22Rv1 (cell line): ENCODE data around the gene GPC6.

ENCODE experiments used
- H3K27ac ChIP-seq: fragments of 450-650 bp; 2 replicates; pipeline ENCODE4 v1.5.1; 2017
- CTCF ChIP-seq: fragments of 450-650 bp; IDR thresholded peaks from 2 replicates; pipeline ENCODE4 v1.5.1; 2017; ENCODE audit warnings: mild to moderate bottlenecking
- ZFX ChIP-seq: fragments of 450-650 bp; IDR thresholded peaks from 2 replicates; pipeline ENCODE4 v1.6.1; 2017; ENCODE audit warnings: antibody characterized with exemption, borderline replicate concordance

The GPC6 gene

GRCh38 chr13:93984876-93985275 lies 758.3 kb downstream of the GPC6 start:
- TF ChIP-seq CTCF (no peak), ZFX (no peak)
- H3K27ac ChIP-seq: no peak overlapping the region

GRCh38 chr13:93987458-93987857 lies 760.9 kb downstream of the GPC6 start:
- H3K27ac ChIP-seq: no peak overlapping the region
- no peak for TF ChIP-seq CTCF
- no peak for TF ChIP-seq ZFX

- TF ChIP-seq CTCF (no peak), ZFX (no peak)
- no peak overlapping the region for H3K27ac ChIP-seq
Measured at GRCh38 chr13:93991569-93991968, 765.0 kb downstream of the GPC6 start.

- no peak overlapping the region for H3K27ac ChIP-seq
- TF ChIP-seq ZFX: no peak
- TF ChIP-seq CTCF: no peak
Measured at GRCh38 chr13:93996481-93996880, 769.9 kb downstream of the GPC6 start.

- H3K27ac ChIP-seq: no peak overlapping the region
- TF ChIP-seq ZFX (no peak), CTCF (no peak)
Measured at GRCh38 chr13:94006296-94006695, 779.7 kb downstream of the GPC6 start.

- no peak overlapping the region for H3K27ac ChIP-seq
- no peak for TF ChIP-seq CTCF
- no peak for TF ChIP-seq ZFX
Measured at GRCh38 chr13:94007072-94007471, 780.5 kb downstream of the GPC6 start.

- H3K27ac ChIP-seq: no peak overlapping the region
- no peak for TF ChIP-seq ZFX
Measured at GRCh38 chr13:94009701-94010100, 783.1 kb downstream of the GPC6 start.

GRCh38 chr13:94014461-94014860 lies 787.9 kb downstream of the GPC6 start:
- H3K27ac ChIP-seq: no peak overlapping the region
- TF ChIP-seq ZFX (no peak), CTCF (no peak)
